TTC549 (cell line): Measurements from ENCODE around the gene SPTSSA.
"Not testable (repeated sequence)": the region's sequence is repeated elsewhere in the genome, so short reads cannot be mapped to it uniquely, and the experiment has no call there.

Experiments
- FAIRE-seq: peaks from 2 replicates; lab custom pipeline; 2012; peaks lifted over from hg19 to GRCh38; lab: Jason Lieb, UNC

SPTSSA gene

GRCh38 chr14:34462132-34462893, at the start of gene SPTSSA:
TSS of gene SPTSSA (minus strand) at chr14:34462240. CDS start at chr14:34462207, 33 bp downstream.
- no peak for FAIRE-seq

DNA sequence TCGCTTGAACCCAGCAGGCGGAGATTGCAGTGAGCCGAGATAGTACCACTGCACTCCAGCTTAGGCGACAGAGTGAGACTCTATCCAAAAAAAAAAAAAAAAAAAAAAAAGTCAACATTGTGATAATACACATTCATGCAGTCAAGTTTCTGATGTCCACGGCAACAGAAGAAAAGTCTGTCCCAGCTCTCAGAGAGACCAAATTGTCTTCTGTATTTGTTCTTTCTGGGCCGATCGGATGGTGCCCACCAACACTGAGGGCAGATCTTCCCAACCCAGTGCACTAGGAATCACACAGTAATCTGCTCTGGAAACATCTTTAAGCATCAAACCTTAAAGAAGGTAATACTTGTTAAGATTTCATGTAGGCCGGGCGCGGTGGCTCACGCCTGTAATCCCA, 45.8 kb upstream of the SPTSSA start:
- no peak for FAIRE-seq

- FAIRE-seq = no peak
Observed at GRCh38 chr14:34507459-34507858, 45.4 kb upstream of the SPTSSA start.

GRCh38 chr14:34505124-34505491, 43.1 kb upstream of the SPTSSA start:
- FAIRE-seq = not testable (repeated sequence)

GRCh38 chr14:34504027-34504426, 42.0 kb upstream of the SPTSSA start:
- FAIRE-seq = not testable (repeated sequence)

- FAIRE-seq = no peak
Observed at GRCh38 chr14:34502545-34503225, 40.6 kb upstream of the SPTSSA start.

DNA sequence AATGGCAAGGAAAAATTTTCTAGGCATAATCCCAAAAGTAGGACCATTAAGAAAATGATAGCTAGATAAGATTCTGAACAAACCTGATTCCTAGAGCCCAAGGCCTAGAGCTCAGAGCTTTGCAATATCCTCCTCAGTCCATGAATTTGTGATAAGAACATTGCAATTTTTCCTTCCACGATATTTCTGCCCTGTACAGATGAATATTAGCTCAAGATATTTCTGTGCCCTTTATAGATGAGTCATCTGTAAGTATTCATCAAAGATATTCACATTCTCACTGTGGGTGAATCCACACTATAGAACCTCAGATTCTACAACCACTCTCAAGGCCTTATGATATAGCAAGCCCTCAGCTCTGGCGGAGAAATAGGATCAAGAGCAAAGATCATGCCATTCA, 40.0 kb upstream of the SPTSSA start:
- FAIRE-seq = no peak

DNA sequence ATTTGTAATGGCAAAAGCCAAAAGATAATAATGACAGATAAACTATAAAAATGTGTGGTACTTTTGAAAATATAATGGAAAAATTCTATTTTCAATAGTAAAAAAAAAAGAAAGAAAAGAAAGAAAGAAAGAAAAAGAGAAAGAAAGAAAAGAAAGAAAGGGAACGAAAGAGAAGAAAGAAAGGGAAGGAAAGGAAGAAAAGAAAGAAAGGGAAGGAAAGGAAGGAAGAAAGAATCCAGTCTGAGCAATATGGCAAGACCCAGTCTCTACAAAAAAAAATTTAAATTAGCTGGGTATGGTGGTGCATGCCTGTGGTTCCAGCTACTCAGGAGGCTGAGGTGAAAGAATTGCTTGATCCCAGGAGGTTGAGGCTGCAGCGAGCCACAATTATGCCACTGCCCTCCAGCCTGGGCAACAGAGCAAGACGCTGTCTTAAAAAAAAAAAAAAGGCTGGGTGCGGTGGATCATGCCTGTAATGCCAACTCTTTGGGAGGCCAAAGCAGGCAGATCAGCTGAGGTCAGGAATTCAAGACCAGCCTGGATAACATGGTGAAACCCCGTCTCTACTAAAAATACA, 39.1 kb upstream of the SPTSSA start:
- FAIRE-seq = no peak

- no peak for FAIRE-seq
Observed at GRCh38 chr14:34498684-34499412, 36.8 kb upstream of the SPTSSA start.

DNA sequence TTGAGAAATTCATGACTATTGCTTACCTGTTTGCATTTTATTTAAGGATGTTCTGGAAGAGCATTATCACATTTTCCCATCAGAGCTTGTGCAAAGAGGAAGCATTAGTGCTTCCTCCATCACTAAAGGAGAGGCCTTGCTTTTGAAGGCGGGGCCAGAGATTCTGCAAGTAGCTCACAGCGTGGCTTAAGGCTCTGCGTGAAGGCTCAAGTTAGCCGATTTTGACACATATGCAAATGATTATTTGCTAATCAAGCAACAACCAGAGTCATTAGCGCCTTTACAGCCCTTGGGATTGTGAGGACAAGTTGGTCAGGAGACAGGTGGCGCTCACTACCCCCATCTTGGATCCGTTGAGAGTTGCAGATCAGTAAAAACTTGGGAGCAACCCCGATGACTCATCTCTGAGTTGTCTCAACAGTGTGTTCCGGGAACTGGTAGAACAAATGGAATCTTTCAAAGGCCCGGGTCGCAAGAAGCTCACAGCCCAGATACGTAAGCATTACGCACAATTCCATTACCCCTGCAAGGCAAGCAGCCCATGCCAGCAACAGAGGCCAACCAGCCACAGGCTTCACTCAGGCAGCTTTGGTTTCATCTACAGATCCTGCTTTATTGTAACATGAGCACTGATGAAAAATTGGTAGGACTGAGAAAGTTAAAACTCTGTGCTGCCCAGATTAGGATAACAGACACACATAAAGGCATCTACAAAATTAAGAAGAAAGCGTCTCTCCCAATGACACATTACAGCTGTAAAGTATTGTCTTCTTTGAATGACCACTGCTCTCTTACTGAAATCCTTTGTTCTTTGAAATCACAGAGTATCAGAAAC, 34.9 kb upstream of the SPTSSA start:
- no peak for FAIRE-seq

DNA sequence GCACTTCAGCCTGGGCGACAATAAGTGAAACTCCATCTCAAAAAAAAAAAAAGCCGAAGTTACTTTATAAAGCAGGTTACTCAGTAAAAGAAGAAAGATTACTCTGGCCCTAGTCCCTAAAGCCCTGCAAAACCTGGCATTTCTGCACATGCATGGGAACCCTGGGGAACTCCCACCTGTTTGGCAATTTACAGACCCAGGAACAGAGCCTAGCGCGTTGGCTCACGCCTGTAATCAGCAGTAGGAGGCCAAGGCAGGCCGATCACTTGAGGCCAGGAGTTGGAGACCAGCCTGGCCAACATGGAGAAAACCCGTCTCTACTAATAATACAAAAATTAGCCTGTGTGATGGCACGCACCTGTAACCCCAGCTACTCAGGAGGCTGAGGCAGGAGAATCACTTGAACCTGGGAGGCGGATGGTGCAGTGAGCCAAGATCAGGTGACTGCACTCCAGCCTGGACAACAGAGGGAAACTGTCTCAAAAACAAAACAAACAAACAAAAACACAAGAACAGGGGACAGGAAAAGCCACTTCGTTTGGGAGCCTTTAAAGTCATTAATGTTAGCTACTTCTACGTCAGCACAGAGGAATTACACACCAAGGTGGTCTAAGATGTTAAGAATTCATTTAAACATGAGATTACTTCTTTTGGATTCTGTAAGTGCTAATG, 34.1 kb upstream of the SPTSSA start:
- FAIRE-seq = no peak

GRCh38 chr14:34489324-34489723, 27.3 kb upstream of the SPTSSA start:
- no peak for FAIRE-seq

DNA sequence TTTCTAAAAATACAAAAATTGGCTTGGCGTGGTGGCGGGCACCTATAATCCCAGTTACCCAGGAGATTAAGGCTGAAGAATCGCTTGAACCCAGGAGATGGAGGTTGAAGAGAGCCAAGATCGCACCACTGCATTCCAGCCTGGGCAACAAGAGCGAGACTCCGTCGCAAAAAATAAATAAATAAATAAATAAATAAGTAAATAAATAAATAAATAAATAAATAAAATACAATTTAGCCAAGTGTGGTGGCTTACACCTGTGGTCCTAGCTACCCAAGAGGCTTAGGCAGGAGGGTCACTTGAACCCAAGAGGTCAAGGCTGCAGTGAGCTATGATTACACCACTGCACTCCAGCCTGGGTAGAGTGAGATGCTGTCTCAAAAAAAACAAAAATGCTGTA, 26.5 kb upstream of the SPTSSA start:
- FAIRE-seq = no peak

GRCh38 chr14:34484726-34485125, 22.7 kb upstream of the SPTSSA start:
- FAIRE-seq = no peak

DNA sequence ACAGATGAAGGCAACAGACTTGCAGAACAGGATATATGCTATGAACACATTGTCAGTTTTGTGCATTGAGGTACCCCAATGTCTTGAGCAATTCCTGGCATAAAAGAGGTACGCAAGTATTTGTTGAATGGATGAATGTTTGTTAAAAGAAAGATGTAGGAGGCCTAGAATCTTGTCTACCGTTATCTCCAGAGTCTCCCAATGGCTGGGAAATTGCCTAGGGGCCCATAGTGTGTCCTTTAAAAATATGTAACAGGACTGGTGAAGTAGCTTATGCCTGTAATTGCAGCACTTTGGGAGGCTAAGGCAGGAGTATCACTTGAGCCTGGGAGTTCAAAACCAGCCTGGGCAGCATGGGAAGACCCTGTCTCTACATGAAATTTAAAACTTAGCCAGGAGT, 20.4 kb upstream of the SPTSSA start:
- no peak for FAIRE-seq

DNA sequence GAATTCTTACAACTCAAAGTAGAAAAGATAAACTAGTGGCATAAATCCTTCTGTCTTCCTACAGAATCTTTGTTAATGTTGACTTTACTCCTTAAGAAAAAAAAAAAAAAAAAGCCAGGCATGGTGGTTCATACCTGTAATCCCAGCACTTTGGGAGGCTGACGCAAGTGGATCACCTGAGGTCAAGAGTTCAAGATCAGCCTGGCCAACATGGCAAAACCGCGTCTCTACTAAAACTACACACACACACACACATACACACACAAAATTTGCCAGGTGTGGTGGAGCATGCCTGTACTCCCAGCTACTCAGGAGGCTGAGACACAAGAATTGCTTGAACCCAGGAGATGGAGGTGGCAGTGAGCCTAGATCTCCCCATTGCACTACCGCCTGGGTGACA, 17.7 kb upstream of the SPTSSA start:
- FAIRE-seq = no peak

DNA sequence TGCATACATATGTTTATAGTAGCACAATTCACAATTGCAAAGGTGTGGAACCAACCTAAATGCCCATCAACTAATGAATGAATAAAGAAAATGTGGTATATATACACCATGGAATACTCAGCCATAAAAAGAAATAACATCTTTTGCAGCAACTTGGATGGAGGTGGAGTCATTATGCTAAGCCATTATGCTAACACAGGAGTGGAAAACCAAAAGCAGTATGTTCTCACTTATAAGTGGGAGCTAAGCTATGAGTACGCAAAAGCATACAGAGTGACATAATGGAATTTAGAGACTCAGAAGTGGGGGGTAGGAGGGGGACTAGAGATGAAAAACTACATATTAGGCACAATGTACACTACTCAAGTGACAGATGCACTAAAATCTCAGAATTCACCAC, 16.2 kb upstream of the SPTSSA start:
- FAIRE-seq = no peak

GRCh38 chr14:34476036-34476435, 14.0 kb upstream of the SPTSSA start:
- FAIRE-seq = not testable (repeated sequence)

- no peak for FAIRE-seq
Observed at GRCh38 chr14:34475163-34475562, 13.1 kb upstream of the SPTSSA start.

GRCh38 chr14:34474187-34474679, 12.2 kb upstream of the SPTSSA start:
- no peak for FAIRE-seq

DNA sequence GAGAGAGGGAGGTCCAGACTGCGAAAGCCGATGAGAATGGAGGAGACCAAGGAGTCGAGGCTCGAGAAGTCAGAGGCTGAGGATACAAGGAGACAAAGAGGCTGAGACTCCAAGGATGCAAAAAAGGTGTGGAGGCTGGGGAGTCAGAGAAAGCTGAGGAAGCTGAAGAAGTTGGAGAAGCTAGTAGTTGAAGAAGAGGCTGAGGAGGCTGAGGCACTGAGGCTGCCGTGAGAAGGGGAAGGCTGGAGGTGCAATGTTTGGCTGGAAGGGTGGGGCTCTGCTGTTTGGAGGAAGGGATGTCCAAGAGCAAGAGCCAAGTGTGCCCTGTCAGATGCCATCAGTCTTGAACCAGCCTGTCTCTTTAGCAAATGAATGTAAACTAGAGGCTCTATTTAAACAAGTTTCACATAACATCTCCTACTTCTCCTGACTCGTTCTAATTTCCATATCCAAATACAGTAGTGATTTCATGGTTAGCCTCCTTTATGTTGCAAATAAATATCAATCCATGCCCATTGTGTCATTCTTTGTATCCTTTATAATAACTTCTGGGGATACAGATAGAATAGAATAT, 10.8 kb upstream of the SPTSSA start:
- FAIRE-seq = no peak
